Measurements from ENCODE around the gene SPATA2L.
"Not testable (repeated sequence)": the region's sequence is repeated elsewhere in the genome, so short reads cannot be mapped to it uniquely, and the experiment has no call there.

Gene SPATA2L

GRCh38 chr16:89706518-89707260 is 5.2 kb upstream of the SPATA2L start:
- no peak for DNase-seq

- DNase-seq: no peak
Measured at GRCh38 chr16:89705006-89705405, 3.5 kb upstream of the SPATA2L start.

DNA sequence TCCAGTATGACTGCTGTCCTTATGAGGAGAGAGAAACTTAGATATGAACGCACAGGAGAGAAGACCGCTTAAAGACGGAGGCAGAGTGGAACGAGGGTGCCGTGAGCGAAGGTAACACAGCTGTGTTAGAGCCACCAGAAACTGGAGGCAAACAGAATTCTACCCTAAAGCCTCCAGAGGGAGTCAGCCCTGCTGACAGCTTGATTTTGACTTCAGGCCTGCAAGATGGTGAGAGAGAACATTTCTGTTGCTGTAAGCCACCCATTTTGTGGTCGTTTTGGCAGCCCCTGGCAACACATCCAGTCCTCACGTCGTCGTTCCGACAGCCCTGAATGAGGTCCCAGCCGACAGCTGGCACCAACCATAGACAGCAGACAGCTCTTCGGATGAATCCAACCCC is 2.8 kb upstream of the SPATA2L start:
- DNase-seq: no peak

GRCh38 chr16:89700649-89701424 is 668 bp downstream of the SPATA2L start:
- DNase-seq: peak; percentile 32

GRCh38 chr16:89700100-89700648 is 1.3 kb downstream of the SPATA2L start:
- peak; percentile 92 for DNase-seq

GRCh38 chr16:89699629-89700099 is 1.8 kb downstream of the SPATA2L start:
- DNase-seq: not testable (repeated sequence)

DNA sequence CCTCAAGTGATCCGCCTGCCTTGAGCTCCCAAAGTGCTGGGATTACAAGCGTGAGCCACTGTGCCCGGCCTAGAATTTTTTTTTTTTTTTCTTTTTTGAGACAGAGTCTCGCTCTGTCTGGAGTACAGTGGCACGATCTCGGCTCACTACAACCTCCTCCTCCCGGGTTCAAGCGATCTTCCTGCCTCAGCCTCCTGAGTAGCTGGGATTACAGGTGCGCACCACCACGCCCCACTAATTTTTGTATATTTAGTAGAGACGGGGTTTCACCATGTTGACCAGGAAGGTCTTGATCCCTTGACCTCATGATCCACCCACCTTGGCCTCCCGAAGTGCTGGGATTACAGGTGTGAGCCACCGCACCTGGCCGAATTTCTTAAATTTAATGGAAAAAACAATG is 2.8 kb downstream of the SPATA2L start:
- not testable (repeated sequence) for DNase-seq

- no peak for DNase-seq
Measured at GRCh38 chr16:89697616-89698331, 3.7 kb downstream of the SPATA2L start.

GRCh38 chr16:89697161-89697615 is 4.3 kb downstream of the SPATA2L start:
- DNase-seq: no peak

DNA sequence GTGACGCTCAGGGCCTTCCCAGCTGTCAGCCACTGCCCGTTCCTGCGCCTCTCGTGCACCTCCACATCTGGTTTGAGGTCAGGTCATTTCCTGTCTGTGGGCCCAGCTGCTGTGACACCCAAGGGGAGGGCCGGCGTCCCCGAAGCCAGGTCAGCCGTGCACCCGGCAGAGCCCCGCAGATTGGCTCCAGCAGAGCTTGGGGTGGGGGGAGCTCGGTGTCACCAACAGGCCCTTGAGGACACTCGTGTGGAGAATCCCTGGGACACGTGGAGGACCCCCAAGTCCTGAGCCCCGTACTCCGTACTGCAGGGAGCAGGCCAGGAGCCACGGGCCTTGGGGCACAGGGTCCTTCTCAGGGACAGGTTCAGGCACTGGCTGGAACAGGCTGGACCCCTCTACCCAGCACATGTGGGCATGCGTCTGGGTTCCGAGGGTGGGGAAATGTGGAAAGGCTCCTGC is 4.8 kb downstream of the SPATA2L start:
- no peak for DNase-seq

DNA sequence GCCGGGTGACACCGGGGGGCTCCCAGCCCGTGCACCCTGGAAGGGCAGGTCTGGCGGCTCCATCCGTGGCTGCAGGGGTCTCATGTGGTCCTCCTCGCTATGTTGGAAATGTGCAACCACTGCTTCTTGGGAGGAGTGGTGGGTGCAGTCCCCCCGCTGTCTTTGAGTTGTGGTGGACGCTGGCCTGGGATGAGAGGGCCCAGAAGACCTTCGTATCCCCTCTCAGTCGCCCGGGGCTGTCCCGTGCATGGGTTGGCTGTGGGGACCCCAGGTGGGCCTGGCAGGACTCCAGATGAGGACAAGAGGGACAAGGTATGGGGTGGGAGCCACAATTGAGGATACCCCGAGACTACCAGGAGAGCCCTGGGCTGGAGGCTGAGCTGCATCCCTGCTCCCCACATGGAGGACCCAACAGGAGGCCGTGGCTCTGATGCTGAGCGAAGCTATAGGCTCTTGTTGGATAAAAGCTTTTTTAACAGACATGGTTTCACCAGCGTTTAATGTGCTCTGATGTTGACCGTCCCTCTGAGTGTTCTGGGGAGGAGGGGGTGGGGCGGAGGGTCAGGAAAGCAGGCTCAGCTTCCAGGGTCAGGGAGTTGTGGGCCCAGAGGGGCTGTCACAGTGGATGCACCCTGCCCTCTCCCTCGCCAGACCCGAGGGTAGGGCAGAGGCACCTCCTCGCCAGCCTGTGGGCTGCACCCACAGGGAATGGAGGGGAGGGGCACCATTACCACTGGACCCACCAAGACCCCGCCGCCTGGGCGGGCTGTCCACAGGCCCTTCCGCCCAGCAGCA is 5.4 kb downstream of the SPATA2L start:
- no peak for DNase-seq

DNA sequence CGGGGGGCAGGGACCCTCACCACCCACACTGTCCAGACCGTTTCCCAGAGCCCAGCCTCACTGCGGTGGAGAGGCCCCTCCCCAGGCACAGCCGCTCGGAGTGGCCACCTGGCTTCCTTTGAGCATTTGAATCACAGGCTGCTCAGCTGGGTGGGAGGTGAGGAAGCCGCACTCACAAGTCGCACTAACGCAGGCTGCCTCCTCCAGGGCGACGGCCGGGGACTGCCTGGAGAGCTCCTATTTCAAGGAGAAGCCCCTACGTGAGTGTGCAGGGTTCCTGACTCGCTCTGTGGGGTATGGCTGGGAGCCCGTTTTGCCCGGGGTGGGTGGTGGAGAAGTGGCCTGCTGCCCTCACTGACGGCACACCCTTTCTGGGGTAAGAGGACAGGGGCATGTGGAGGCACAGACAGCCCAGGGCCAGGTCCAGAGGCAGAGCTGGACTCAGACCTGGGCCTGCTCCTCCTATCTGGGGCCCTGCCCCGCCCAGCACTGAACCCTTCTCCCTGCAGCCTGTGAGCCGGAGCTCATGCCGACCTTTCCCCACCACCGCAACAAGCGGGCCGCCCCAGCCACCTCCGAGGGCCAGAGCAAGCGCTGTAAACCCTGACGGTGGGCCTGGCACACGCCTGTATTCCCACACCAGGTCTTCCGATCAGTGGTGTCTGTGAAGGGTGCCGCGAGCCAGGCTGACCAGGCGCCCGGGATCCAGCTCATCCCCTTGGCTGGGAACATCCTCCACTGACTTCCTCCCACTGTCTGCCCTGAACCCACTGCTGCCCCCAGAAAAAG is 6.2 kb downstream of the SPATA2L start:
- no peak for DNase-seq

- not testable (repeated sequence) for DNase-seq
Measured at GRCh38 chr16:89694784-89695085, 6.8 kb downstream of the SPATA2L start.

DNA sequence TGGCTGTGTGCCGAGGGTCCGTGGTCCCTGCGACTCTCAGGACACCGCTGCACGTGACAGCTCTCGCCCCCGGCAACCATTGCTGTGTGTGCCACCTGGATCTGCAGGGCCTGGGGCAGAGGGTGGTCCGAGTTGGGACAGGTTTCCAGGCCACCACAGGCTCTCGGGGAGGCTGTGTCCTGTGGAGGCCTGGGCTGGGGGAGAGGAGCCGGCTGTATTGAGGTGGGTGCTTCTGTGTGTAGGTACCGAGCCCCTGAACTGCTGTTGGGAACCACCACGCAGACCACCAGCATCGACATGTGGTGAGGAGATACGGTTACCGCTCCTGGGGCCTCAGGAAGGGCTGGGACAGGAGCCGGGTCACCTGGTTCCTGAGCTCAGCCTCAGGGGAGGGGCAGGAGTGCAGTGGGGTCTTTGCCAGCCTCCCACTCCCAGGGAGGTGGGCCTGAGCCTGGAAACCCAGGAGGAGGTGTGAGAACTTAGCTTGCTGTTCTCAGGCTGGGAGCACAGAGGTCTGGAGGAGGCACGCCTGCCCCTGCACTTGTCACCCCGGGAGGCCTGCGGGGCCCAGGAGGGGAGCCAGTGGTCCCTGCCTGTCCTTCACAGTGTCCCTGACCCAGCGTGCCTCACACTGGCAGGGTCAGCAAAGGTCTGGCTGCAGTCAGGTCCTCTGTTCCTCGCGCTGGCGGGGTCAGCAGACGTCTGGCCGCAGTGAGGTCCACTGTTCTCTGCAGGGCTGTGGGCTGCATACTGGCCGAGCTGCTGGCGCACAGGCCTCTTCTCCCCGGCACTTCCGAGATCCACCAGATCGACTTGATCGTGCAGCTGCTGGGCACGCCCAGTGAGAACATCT is 7.3 kb downstream of the SPATA2L start:
- DNase-seq: no peak

DNA sequence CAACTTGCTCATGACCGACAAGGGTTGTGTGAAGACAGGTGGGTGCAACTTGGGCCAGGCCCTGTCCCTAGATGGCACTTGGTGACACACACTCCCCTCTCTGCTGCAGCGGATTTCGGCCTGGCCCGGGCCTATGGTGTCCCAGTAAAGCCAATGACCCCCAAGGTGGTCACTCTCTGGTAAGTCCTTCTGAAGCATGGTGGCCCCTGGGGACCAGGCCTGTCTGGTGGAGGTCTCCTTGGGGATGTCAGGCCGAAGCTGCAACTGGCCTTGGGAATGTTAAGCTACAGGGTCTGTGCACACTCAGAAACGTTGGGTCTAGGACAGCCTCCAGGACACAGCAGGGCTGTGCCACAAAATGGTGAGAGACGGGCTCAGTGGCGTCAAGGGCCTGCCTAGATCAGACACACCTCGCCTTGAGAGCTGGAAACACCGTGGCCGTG is 8.2 kb downstream of the SPATA2L start:
- no peak for DNase-seq

DNA sequence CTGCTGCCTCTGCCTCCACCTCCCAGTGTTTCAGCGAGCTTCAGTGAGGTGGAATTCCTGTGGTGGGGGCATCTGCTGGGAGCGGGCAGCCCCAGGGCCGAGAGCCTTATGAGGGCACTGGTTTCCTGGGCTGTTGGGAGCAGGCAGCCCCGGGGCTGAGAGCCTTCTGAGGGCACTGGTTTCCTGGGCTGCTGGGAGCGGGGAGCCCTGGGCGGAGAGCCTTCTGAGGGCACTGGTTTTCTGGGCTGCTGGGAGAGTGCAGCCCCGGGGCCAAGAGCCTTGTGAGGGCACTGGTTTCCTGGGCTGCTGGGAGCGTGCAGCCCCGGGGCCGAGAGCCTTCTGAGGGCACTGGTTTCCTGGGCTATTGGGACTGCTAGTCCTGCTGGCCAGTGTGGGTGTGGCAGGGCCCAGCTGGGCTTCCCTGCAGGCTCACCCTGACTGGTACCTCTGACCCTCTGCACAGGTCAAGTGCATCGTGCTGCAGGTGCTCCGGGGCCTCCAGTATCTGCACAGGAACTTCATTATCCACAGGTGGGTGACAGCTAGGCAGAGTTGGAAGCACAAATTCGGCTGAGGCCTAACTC is 9.4 kb downstream of the SPATA2L start:
- no peak for DNase-seq

DNA sequence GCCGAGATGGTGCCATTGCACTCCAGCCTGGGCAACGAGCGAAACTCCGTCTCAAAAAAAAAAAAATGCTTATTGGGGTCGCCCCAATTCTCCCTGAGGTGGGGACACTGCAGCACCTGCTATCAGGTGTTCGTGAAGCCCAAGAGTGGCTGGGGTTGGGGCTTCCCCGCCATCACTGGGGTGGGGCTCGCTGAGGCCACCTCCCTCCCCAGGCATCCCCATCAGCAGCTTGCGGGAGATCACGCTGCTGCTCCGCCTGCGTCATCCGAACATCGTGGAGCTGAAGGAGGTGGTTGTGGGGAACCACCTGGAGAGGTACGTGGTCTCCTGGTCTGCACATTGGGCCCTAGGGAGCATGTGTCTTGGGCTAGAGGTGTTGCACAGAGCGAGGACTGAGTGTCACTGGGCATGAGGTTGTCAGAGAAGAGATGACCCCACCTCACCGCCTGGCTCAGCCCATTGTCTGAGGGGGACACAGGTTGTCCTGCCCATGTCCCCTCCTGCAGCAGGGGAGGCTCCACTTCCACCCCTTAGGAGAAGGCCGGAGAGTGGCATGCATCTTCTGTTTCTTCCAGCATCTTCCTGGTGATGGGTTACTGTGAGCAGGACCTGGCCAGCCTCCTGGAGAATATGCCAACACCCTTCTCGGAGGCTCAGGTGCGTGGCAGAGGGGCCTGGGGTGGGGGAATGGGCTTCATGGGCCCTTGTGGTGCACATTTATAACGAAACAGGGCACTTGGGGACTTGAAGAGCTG is 10.1 kb downstream of the SPATA2L start:
- no peak for DNase-seq

GRCh38 chr16:89690392-89690901 is 11.1 kb downstream of the SPATA2L start:
- no peak for DNase-seq

DNA sequence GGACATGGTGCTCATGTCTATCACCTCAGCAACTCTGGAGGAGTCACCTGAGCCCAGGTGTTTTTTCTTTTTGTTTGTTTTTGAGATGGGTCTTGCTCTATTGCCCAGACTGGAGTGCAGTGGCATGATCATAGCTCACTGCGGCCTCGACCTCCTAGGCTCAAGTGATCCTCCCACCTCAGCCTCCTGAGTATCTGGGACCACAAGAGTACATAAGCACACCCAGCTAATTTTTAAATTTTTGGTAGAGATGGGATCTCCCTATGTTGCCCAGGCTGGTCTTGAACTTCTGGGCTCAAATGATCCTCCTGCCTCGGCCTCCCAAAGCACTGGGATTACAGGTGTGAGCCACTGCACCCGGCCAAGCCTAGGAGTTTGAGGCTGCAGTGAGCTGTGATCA is 11.9 kb downstream of the SPATA2L start:
- DNase-seq: not testable (repeated sequence)
